GM12801 (cell line): ENCODE measurements around the gene ZSWIM2.

ENCODE experiments used
- CTCF ChIP-seq: IDR thresholded peaks from one replicate; pipeline ENCODE4 v1.5.1; 2011; ENCODE audit warnings: control low read depth; ENCODE audit not compliant: insufficient read length; ENCODE audit errors: extremely low read depth

The ZSWIM2 gene

GRCh38 chr2:186784930-186785329 is 64.0 kb downstream of the ZSWIM2 start:
- no peak for TF ChIP-seq CTCF

- no peak for TF ChIP-seq CTCF
Observed at GRCh38 chr2:186783254-186783653, 65.7 kb downstream of the ZSWIM2 start.

- no peak for TF ChIP-seq CTCF
Observed at GRCh38 chr2:186780701-186781316, 68.2 kb downstream of the ZSWIM2 start.
